ENCODE data around the gene PRG3. TPM values are rescaled to one million over a fixed set of nuclear protein-coding genes. Genes with fewer than 3 reads are reported as not detected.

The PRG3 gene
- total RNA-seq, 1 experiment from 2014 or later: not detected

GRCh38 chr11:57336111-57336666 lies 44.8 kb downstream of the PRG3 start:
- H3K4me3 ChIP-seq: peak overlapping the region; percentile 70
- no peaks in the 10 kb centered on the region for H3K9me2 ChIP-seq (ENCODE audit: insufficient read depth)
- no peak for TF ChIP-seq CTCF (conservative IDR thresholded peaks at IDR 0.05)
- no peak for TF ChIP-seq EZH2 (IDR thresholded peaks at IDR 0.05; ENCODE audit: low read depth)
- peak overlapping the region; percentile 12; the same call in 1 of the 2 replicates for H3K27ac ChIP-seq
- no peaks in the 10 kb centered on the region for H3K27me3 ChIP-seq (ENCODE audit: insufficient read depth, low read depth)
- H3K4me2 ChIP-seq: peak overlapping the region; percentile 99
- BruUV-seq (replicated peaks): TSS peak; percentile 98
- CTCF ChIA-PET: interaction anchor here (0.9 to 1.8 kb wide), 2 partner anchors 86 to 140 kb away, joined by 3 to 4 read pairs; no protein-coding TSS in a partner anchor
- peak overlapping the region; percentile 83 for H2AFZ ChIP-seq
- POLR2A ChIA-PET (ENCODE audit: unreplicated experiment): interaction anchor here (0.5 to 1.5 kb wide), 9 partner anchors 11 to 1770 kb away, joined by 3 to 12 read pairs (median 5); partner anchors contain the start of genes BTBD18 and TNKS1BP1
- peaks cover 32% of the 10 kb centered on the region for H3K36me3 ChIP-seq (ENCODE audit: low read depth)
- peaks cover 31% of the 10 kb centered on the region for H3K4me1 ChIP-seq (replicated peaks; ENCODE audit: insufficient read depth)
- H3K79me2 ChIP-seq (ENCODE audit: low read depth): peaks cover 45% of the 10 kb centered on the region
- no peaks in the 10 kb centered on the region for H4K20me1 ChIP-seq (ENCODE audit: insufficient read depth)
- DNase-seq: no peak
- no peaks in the 10 kb centered on the region for H3F3A ChIP-seq (ENCODE audit: insufficient read depth, low read depth)
- H3K9me3 ChIP-seq (ENCODE audit: insufficient read depth, low read depth): no peaks in the 10 kb centered on the region
- intact Hi-C loops (cut with micrococcal nuclease; ENCODE audit: unreplicated experiment): loop anchor here (5.0 kb wide), 1 partner anchor 494 kb away; no protein-coding TSS in a partner anchor

GRCh38 chr11:57335343-57336110 lies 45.4 kb downstream of the PRG3 start, which contains the start of gene SSRP1:
Gene SSRP1 (minus strand): TSS chr11:57335892. CDS start chr11:57335121, 771 bp downstream.
- H3K4me3 ChIP-seq: peak within 1 kb of the TSS; percentile 70
- peak within 1 kb of the TSS; percentile 28; the same call in 1 of the 2 replicates for H3K27ac ChIP-seq
- peak; percentile 82 to 85 for DNase-seq
- ChIA-PET CTCF (interaction anchor here (0.6 to 1.8 kb wide), 4 partner anchors 9 to 141 kb away, joined by 3 to 5 read pairs (median 4); no protein-coding TSS in a partner anchor), POLR2A (ENCODE audit: unreplicated experiment) (interaction anchor here (0.5 to 1.5 kb wide), 10 partner anchors 10 to 1770 kb away, joined by 3 to 12 read pairs (median 4); partner anchors contain the start of genes BTBD18 and TNKS1BP1)
- peaks cover 45% of the 10 kb centered on the region for H3K79me2 ChIP-seq (ENCODE audit: low read depth)
- intact Hi-C loops (cut with micrococcal nuclease; ENCODE audit: unreplicated experiment): loop anchor here (1.0 to 5.0 kb wide), 2 partner anchors 10 to 493 kb away; no protein-coding TSS in a partner anchor
- H3K9me2 ChIP-seq (ENCODE audit: insufficient read depth): no peaks in the 10 kb centered on the region
- peak within 1 kb of the TSS; percentile 83 for H2AFZ ChIP-seq
- peak within 1 kb of the TSS; percentile 99 for H3K4me2 ChIP-seq
- TF ChIP-seq CTCF (conservative IDR thresholded peaks at IDR 0.05) (no peak), EZH2 (IDR thresholded peaks at IDR 0.05; ENCODE audit: low read depth) (no peak)
- no peaks in the 10 kb centered on the region for H3K27me3 ChIP-seq (ENCODE audit: insufficient read depth, low read depth)
- H3K4me1 ChIP-seq (replicated peaks; ENCODE audit: insufficient read depth): peaks cover 31% of the 10 kb centered on the region
- no peaks in the 10 kb centered on the region for H3F3A ChIP-seq (ENCODE audit: insufficient read depth, low read depth)
- BruUV-seq (replicated peaks): no TSS peak
- peaks cover 38% of the 10 kb centered on the region for H3K36me3 ChIP-seq (ENCODE audit: low read depth)
- H4K20me1 ChIP-seq (ENCODE audit: insufficient read depth): no peaks in the 10 kb centered on the region
- no peaks in the 10 kb centered on the region for H3K9me3 ChIP-seq (ENCODE audit: insufficient read depth, low read depth)

GRCh38 chr11:57335023-57335342 lies 46.0 kb downstream of the PRG3 start:
- peak overlapping the region; percentile 70 for H3K4me3 ChIP-seq
- TF ChIP-seq CTCF (conservative IDR thresholded peaks at IDR 0.05) (no peak), EZH2 (IDR thresholded peaks at IDR 0.05; ENCODE audit: low read depth) (no peak)
- peak overlapping the region; percentile 28; the same call in 1 of the 2 replicates for H3K27ac ChIP-seq
- peaks cover 31% of the 10 kb centered on the region for H3K4me1 ChIP-seq (replicated peaks; ENCODE audit: insufficient read depth)
- intact Hi-C loops (cut with micrococcal nuclease; ENCODE audit: unreplicated experiment): loop anchor here (1.0 to 5.0 kb wide), 2 partner anchors 10 to 493 kb away; no protein-coding TSS in a partner anchor
- peak overlapping the region; percentile 99 for H3K4me2 ChIP-seq
- ChIA-PET POLR2A (ENCODE audit: unreplicated experiment) (interaction anchor here (0.6 to 1.5 kb wide), 3 partner anchors 10 to 148 kb away, joined by 3 to 10 read pairs (median 8); partner anchors contain the start of gene TNKS1BP1), CTCF (interaction anchor here (0.6 to 1.8 kb wide), 2 partner anchors 8 to 85 kb away, joined by 3 read pairs; no protein-coding TSS in a partner anchor)
- no peaks in the 10 kb centered on the region for H3K27me3 ChIP-seq (ENCODE audit: insufficient read depth, low read depth)
- no peaks in the 10 kb centered on the region for H3F3A ChIP-seq (ENCODE audit: insufficient read depth, low read depth)
- no peaks in the 10 kb centered on the region for H3K9me3 ChIP-seq (ENCODE audit: insufficient read depth, low read depth)
- peaks cover 43% of the 10 kb centered on the region for H3K36me3 ChIP-seq (ENCODE audit: low read depth)
- no TSS peak for BruUV-seq (replicated peaks)
- peaks cover 45% of the 10 kb centered on the region for H3K79me2 ChIP-seq (ENCODE audit: low read depth)
- no peaks in the 10 kb centered on the region for H3K9me2 ChIP-seq (ENCODE audit: insufficient read depth)
- no peak for DNase-seq
- H4K20me1 ChIP-seq (ENCODE audit: insufficient read depth): no peaks in the 10 kb centered on the region
- H2AFZ ChIP-seq: peak overlapping the region; percentile 83

All from PC-9 (cell line).